Stomach (tissue), 4 donors: ENCODE data around the gene SYNE2.

ENCODE experiments used
- CTCF ChIP-seq, 7 experiments: fragments of 450-650 bp in 4 of 7; fragments of 200-600 bp in 3 of 7; sonication (generic) in 3 of 7; IDR thresholded peaks; one replicate each; pipeline ENCODE4 v1.5.1; 2016 to 2019; ENCODE audit warnings: antibody characterized with exemption in 7 of 7, control low read depth in 2 of 7, mild to moderate bottlenecking in 1 of 7
- EP300 ChIP-seq: sonication (generic); formaldehyde crosslinking; IDR thresholded peaks from one replicate; pipeline ENCODE4 v1.6.1; 2017; ENCODE audit warnings: antibody characterized with exemption
- POLR2A ChIP-seq, 4 donors: fragments of 450-650 bp; IDR thresholded peaks; one replicate each; pipeline ENCODE4 v1.6.1; 2016; ENCODE audit warnings: antibody characterized with exemption in 4 of 4, control low read depth in 2 of 4, mild to moderate bottlenecking in 1 of 4, moderate library complexity in 1 of 4
- POLR2AphosphoS5 ChIP-seq, 3 donors: sonication (generic); formaldehyde crosslinking; IDR thresholded peaks; one replicate each; pipeline ENCODE4 v1.6.1; 2016; ENCODE audit warnings: antibody characterized with exemption in 3 of 3

DNA sequence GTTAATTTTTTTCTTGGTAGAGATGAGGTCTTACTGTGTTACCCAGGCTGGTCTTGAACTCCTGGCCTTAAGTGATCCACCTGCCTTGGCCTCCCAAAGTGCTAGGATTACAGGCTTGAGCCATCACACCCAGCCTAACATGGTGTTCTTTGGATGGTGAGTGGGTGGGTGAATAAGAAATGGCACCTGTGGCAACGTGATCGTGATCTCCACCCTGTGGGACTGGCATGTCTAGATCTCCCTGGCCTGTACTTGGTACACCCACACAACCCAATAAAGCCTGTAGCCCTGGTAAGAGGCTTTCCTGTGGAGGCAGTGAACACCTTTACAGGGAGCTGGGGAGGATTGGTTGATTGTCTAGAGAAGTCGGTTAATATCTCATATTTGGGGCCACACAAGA is 25.2 kb downstream of the SYNE2 start:
- TF ChIP-seq CTCF (IDR thresholded peaks at IDR 0.05), result no peak
- TF ChIP-seq POLR2AphosphoS5 (IDR thresholded peaks at IDR 0.05), result no peak
- no peak for TF ChIP-seq POLR2A (IDR thresholded peaks at IDR 0.05)
- no peak for TF ChIP-seq EP300
